ENCODE results near the gene XPO6. TPM values are rescaled to one million over a fixed set of nuclear protein-coding genes. Genes with fewer than 3 reads are reported as not detected.

The XPO6 gene
- polyA plus RNA-seq, 1 of the 3 experiments (the other 2 are of a cell fraction) = 97.1 TPM

GRCh38 chr16:28084209-28084608 lies 127.6 kb downstream of the XPO6 start:
- no peak overlapping the region for H3K4me2 ChIP-seq
- H3K4me3 ChIP-seq (ENCODE audit: low read depth in 2 of 2, low read length in 1 of 2) = no peak overlapping the region
- H4K20me1 ChIP-seq (ENCODE audit: insufficient read depth) = no peaks in the 10 kb centered on the region
- H3K36me3 ChIP-seq (replicated peaks in 1 of 2; ENCODE audit: control insufficient read depth in 1 of 2, insufficient read depth in 2 of 2, low read length in 1 of 2) = no peaks in the 10 kb centered on the region
- no peaks in the 10 kb centered on the region for H3K27me3 ChIP-seq (ENCODE audit: insufficient read depth)
- H3K9me2 ChIP-seq = no peaks in the 10 kb centered on the region
- CTCF ChIA-PET = interaction anchor here (1.4 kb wide), 1 partner anchor 13 kb away, joined by 6 read pairs; no protein-coding TSS in a partner anchor
- no peaks in the 10 kb centered on the region for H3K9me3 ChIP-seq
- DNase-seq = no peak
- H3K4me1 ChIP-seq (ENCODE audit: control insufficient read depth in 1 of 2, insufficient read depth in 2 of 2, low read depth in 1 of 2, low read length in 1 of 2) = no peaks in the 10 kb centered on the region
- no peaks in the 10 kb centered on the region for H3K79me2 ChIP-seq (ENCODE audit: insufficient read depth)
- POLR2A ChIA-PET = no interaction called here
- H3F3A ChIP-seq (replicated peaks; ENCODE audit: insufficient read depth) = no peaks in the 10 kb centered on the region
- WGBS (ENCODE audit: low lambda C conversion rate) = 84% methylated on average over 6 of the region's 6 CpGs
- no peak for TF ChIP-seq PBX3 (IDR thresholded peaks at IDR 0.05)
- H3K27ac ChIP-seq (ENCODE audit: low read depth in 2 of 2, low read length in 1 of 2) = no peak overlapping the region
- H2AFZ ChIP-seq (ENCODE audit: low read depth) = no peak overlapping the region
- no peak overlapping the region for H3K9ac ChIP-seq

DNA sequence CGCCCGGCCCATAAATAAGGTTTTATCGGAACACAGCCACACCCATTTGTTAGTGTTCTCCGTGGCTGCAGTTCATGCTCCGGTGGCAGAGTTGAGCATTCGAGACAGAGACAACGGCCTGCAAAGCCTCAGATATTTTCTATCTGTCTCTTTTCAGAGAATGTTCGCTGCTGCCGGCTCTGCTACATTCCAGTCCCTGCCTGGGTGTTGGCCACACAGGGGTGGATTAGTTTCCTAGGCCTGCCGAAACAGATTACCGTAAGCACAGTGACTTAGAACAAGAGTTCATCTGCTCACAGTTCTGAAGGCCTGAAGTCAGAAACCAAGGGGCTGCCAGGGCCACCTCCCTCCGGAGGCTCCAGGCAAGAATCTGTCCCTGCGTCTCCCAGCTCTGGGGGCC lies 129.1 kb downstream of the XPO6 start:
- Histone ChIP-seq H3K79me2 (ENCODE audit: insufficient read depth) (no peaks in the 10 kb centered on the region), H3K9me3 (no peaks in the 10 kb centered on the region), H3F3A (replicated peaks; ENCODE audit: insufficient read depth) (no peaks in the 10 kb centered on the region), H3K27me3 (ENCODE audit: insufficient read depth) (no peaks in the 10 kb centered on the region), H4K20me1 (ENCODE audit: insufficient read depth) (no peaks in the 10 kb centered on the region), H3K27ac (ENCODE audit: low read depth in 2 of 2, low read length in 1 of 2) (no peak overlapping the region), H3K36me3 (replicated peaks in 1 of 2; ENCODE audit: control insufficient read depth in 1 of 2, insufficient read depth in 2 of 2, low read length in 1 of 2) (no peaks in the 10 kb centered on the region), H3K9ac (no peak overlapping the region), H3K4me1 (ENCODE audit: control insufficient read depth in 1 of 2, insufficient read depth in 2 of 2, low read depth in 1 of 2, low read length in 1 of 2) (no peaks in the 10 kb centered on the region), H3K4me2 (no peak overlapping the region), H3K9me2 (no peaks in the 10 kb centered on the region), H2AFZ (ENCODE audit: low read depth) (no peak overlapping the region), H3K4me3 (ENCODE audit: low read depth in 2 of 2, low read length in 1 of 2) (no peak overlapping the region)
- no peak for DNase-seq
- WGBS (ENCODE audit: low lambda C conversion rate) = 90% methylated on average over 13 of the region's 13 CpGs
- ChIA-PET CTCF (no interaction called here), POLR2A (no interaction called here)
- TF ChIP-seq MXI1 (IDR thresholded peaks at IDR 0.05; ENCODE audit: low read depth, low read length) = no peak
- no peak for TF ChIP-seq SIN3A (IDR thresholded peaks at IDR 0.05; ENCODE audit: borderline replicate concordance, low read depth, low read length)
- no peak for TF ChIP-seq JUND (IDR thresholded peaks at IDR 0.05)
- TF ChIP-seq SMC3 (IDR thresholded peaks at IDR 0.05; ENCODE audit: low read depth, low read length) = no peak
- TF ChIP-seq CTCF (IDR thresholded peaks at IDR 0.05) = no peak
- TF ChIP-seq, protein P1, sequence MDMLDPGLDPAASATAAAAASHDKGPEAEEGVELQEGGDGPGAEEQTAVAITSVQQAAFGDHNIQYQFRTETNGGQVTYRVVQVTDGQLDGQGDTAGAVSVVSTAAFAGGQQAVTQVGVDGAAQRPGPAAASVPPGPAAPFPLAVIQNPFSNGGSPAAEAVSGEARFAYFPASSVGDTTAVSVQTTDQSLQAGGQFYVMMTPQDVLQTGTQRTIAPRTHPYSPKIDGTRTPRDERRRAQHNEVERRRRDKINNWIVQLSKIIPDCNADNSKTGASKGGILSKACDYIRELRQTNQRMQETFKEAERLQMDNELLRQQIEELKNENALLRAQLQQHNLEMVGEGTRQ (IDR thresholded peaks at IDR 0.05; ENCODE audit: borderline replicate concordance, low read depth, low read length) = no peak
- no peak for TF ChIP-seq NFIC (IDR thresholded peaks at IDR 0.05; ENCODE audit: borderline replicate concordance)
- TF ChIP-seq CHD2 (IDR thresholded peaks at IDR 0.05; ENCODE audit: low read length, partially characterized antibody) = no peak
- no peak for TF ChIP-seq ZBTB33 (IDR thresholded peaks at IDR 0.05; ENCODE audit: borderline replicate concordance, low read depth)
- no peak for TF ChIP-seq GABPA (IDR thresholded peaks at IDR 0.05; ENCODE audit: low read depth)
- TF ChIP-seq MAX (IDR thresholded peaks at IDR 0.05; ENCODE audit: low read depth) = no peak
- TF ChIP-seq TEAD4 (IDR thresholded peaks at IDR 0.05; ENCODE audit: borderline replicate concordance, insufficient read depth) = no peak
- TF ChIP-seq TCF12 (IDR thresholded peaks at IDR 0.05) = no peak
- no peak for TF ChIP-seq POLR2AphosphoS5 (IDR thresholded peaks at IDR 0.05; ENCODE audit: low read depth, low read length)
- TF ChIP-seq GATA2 (CRISPR knock-in tag; IDR thresholded peaks at IDR 0.05) = no peak
- TF ChIP-seq RFX5 (IDR thresholded peaks at IDR 0.05; ENCODE audit: low read length) = no peak
- no peak for TF ChIP-seq FOXM1 (IDR thresholded peaks at IDR 0.05; ENCODE audit: low read depth)
- TF ChIP-seq MEF2A (IDR thresholded peaks at IDR 0.05; ENCODE audit: borderline replicate concordance, low read depth) = no peak
